CD8-positive, alpha-beta memory T cell (primary cell): Measurements from ENCODE around the gene APEH. TPM values are rescaled to one million over a fixed set of nuclear protein-coding genes. Genes with fewer than 3 reads are reported as not detected.
A peak's percentile ranks its signal among the peaks of the same experiment; 100 is the strongest.

Source experiments
- CTCF ChIA-PET: fragments of 350-600 bp; sonication (Branson Sonifier 250); formaldehyde crosslinking; loops from one replicate; lab custom pipeline; 2021; ENCODE audit warnings: antibody characterized with exemption; lab: Charles Lee
- POLR2A ChIA-PET: fragments of 350-600 bp; sonication (Branson Sonifier 250); formaldehyde crosslinking; loops from one replicate; lab custom pipeline; 2021; ENCODE audit warnings: antibody characterized with exemption; lab: Charles Lee
- DNase-seq, 5 donors: peaks; one replicate each; pipeline versions ENCODE4 v3.0.0 to v3.0.0-alpha.2; 2020 to 2022; ENCODE audit warnings: mixed read lengths in 1 of 5
- H3K27ac ChIP-seq: one replicate; pipeline ENCODE4 v1.7.0; 2013; ENCODE audit warnings: low read depth, mild to moderate bottlenecking, low read length, moderate library complexity
- H3K27me3 ChIP-seq: 2 replicates; pipeline ENCODE4 v1.7.0; 2013; ENCODE audit warnings: low read length, mild to moderate bottlenecking; ENCODE audit not compliant: insufficient read depth, poor library complexity, severe bottlenecking
- H3K36me3 ChIP-seq: 2 replicates; pipeline ENCODE4 v1.7.0; 2013; ENCODE audit warnings: mild to moderate bottlenecking, low read length, moderate library complexity; ENCODE audit not compliant: insufficient read depth
- H3K4me1 ChIP-seq: 2 replicates; pipeline ENCODE4 v1.7.0; 2013; ENCODE audit warnings: mild to moderate bottlenecking, low read length, moderate library complexity; ENCODE audit not compliant: insufficient read depth
- H3K4me3 ChIP-seq: 2 replicates; pipeline ENCODE4 v1.7.0; 2013; ENCODE audit warnings: mild to moderate bottlenecking, low read length
- H3K9me3 ChIP-seq: 2 replicates; pipeline ENCODE4 v1.7.0; 2013; ENCODE audit warnings: mild to moderate bottlenecking, low read length
- H3K27ac Mint-ChIP-seq, 8 donors: one replicate each; pipeline ENCODE4 v1.8.0; 2020 to 2021; ENCODE audit warnings: mixed read lengths in 8 of 8, mild to moderate bottlenecking in 6 of 8, inconsistent platforms in 3 of 8, moderate library complexity in 3 of 8
- H3K27me3 Mint-ChIP-seq, 2 donors: one replicate each; pipeline ENCODE4 v1.8.0; 2020 to 2021; ENCODE audit warnings: mixed read lengths in 2 of 2, mild to moderate bottlenecking in 1 of 2, moderate library complexity in 1 of 2
- H3K36me3 Mint-ChIP-seq, 3 donors: one replicate each; pipeline ENCODE4 v1.8.0; 2020 to 2021; ENCODE audit warnings: mixed read lengths in 3 of 3, inconsistent platforms in 1 of 3, mild to moderate bottlenecking in 1 of 3
- H3K4me1 Mint-ChIP-seq, 3 donors: one replicate each; pipeline ENCODE4 v1.8.0; 2020 to 2021; ENCODE audit warnings: mixed read lengths in 3 of 3, inconsistent platforms in 1 of 3, mild to moderate bottlenecking in 1 of 3
- H3K4me3 Mint-ChIP-seq, 7 donors: one replicate each; pipeline ENCODE4 v1.8.0; 2020 to 2021; ENCODE audit warnings: mixed read lengths in 7 of 7, mild to moderate bottlenecking in 6 of 7, moderate library complexity in 4 of 7, inconsistent platforms in 2 of 7
- H3K9me3 Mint-ChIP-seq, 5 donors: one replicate each; pipeline ENCODE4 v1.8.0; 2020 to 2022; ENCODE audit warnings: mixed read lengths in 5 of 5, mild to moderate bottlenecking in 3 of 5, moderate library complexity in 2 of 5, inconsistent platforms in 1 of 5
- polyA plus RNA-seq: library from polyadenylated mRNA; unstranded; fragments of 300-500 nt; fragmentation: Illumina TruSeq; gene quantifications from one replicate; pipeline ENCODE4 v1.2.3, GENCODE V29; 2021
- total RNA-seq, 2 experiments: library from RNA; stranded (reverse); gene quantifications; one replicate each; pipeline ENCODE4 v1.2.3, GENCODE V29; 2021

The APEH gene
- total and polyA plus RNA-seq, 3 experiments from 2014 or later, result 119 to 194 (median 190) TPM

GRCh38 chr3:49717211-49717958, 43.2 kb downstream of the APEH start:
- Mint-ChIP-seq H3K27ac (no peak overlapping the region), H3K27me3 (no peaks in the 10 kb centered on the region), H3K4me3 (peak overlapping the region in 6 of 7 donors; percentile 28 to 52 (median 36)), H3K9me3 (no peaks in the 10 kb centered on the region), H3K4me1 (peaks cover 23 to 46% (median 25%) of the 10 kb centered on the region in 3 donors), H3K36me3 (peaks cover 0 to 25% (median 0%) of the 10 kb centered on the region in 3 donors)
- no peaks in the 10 kb centered on the region for H3K36me3 ChIP-seq
- H3K4me3 ChIP-seq, result no peak overlapping the region
- H3K27me3 ChIP-seq, result no peaks in the 10 kb centered on the region
- no peak for DNase-seq
- H3K4me1 ChIP-seq, result peaks cover 2% of the 10 kb centered on the region
- no peaks in the 10 kb centered on the region for H3K9me3 ChIP-seq
- H3K27ac ChIP-seq, result no peak overlapping the region
- ChIA-PET CTCF (interaction anchor here (1.0 to 1.8 kb wide), 3 partner anchors 9 to 14 kb away, joined by 3 to 5 read pairs (median 4); no protein-coding TSS in a partner anchor), POLR2A (interaction anchor here (0.8 kb wide), 1 partner anchor 86 kb away, joined by 3 read pairs; the partner anchor contains the start of gene INKA1)

GRCh38 chr3:49717959-49718857, 44.1 kb downstream of the APEH start:
- peak overlapping the region; percentile 91 to 96 (median 91) for H3K4me3 Mint-ChIP-seq
- Histone ChIP-seq H3K4me1 (peaks cover 11% of the 10 kb centered on the region), H3K9me3 (no peaks in the 10 kb centered on the region), H3K4me3 (peak overlapping the region; percentile 76), H3K27me3 (no peaks in the 10 kb centered on the region), H3K36me3 (no peaks in the 10 kb centered on the region), H3K27ac (no peak overlapping the region)
- CTCF ChIA-PET, result interaction anchor here (0.7 to 2.7 kb wide), 11 partner anchors 10 to 178 kb away, joined by 3 to 14 read pairs (median 4); partner anchors contain the start of gene INKA1
- H3K9me3 Mint-ChIP-seq, result no peaks in the 10 kb centered on the region
- H3K27me3 Mint-ChIP-seq, result peaks cover 0 to under 1% of the 10 kb centered on the region in 2 donors
- peaks cover 0 to 31% (median 0%) of the 10 kb centered on the region in 3 donors for H3K36me3 Mint-ChIP-seq
- H3K4me1 Mint-ChIP-seq, result peaks cover 26 to 46% (median 32%) of the 10 kb centered on the region in 3 donors
- H3K27ac Mint-ChIP-seq, result peak overlapping the region in 7 of 8 donors; percentile 35 to 97 (median 92)
- no peak for DNase-seq
- POLR2A ChIA-PET, result interaction anchor here (0.5 to 1.0 kb wide), 3 partner anchors 8 to 85 kb away, joined by 3 read pairs; partner anchors contain the start of genes INKA1 and IP6K1

- Mint-ChIP-seq H3K27me3 (peaks cover 0 to 2% of the 10 kb centered on the region in 2 donors), H3K4me1 (peaks cover 28 to 47% (median 33%) of the 10 kb centered on the region in 3 donors), H3K36me3 (peaks cover 0 to 36% (median 0%) of the 10 kb centered on the region in 3 donors), H3K4me3 (peak overlapping the region; percentile 91 to 96 (median 91)), H3K9me3 (no peaks in the 10 kb centered on the region), H3K27ac (peak overlapping the region; percentile 86 to 97 (median 92))
- ChIA-PET POLR2A (interaction anchor here (0.5 to 1.0 kb wide), 4 partner anchors 9 to 179 kb away, joined by 3 to 4 read pairs (median 3); partner anchors contain the start of genes INKA1 and IP6K1), CTCF (interaction anchor here (0.7 to 2.7 kb wide), 11 partner anchors 10 to 179 kb away, joined by 3 to 14 read pairs (median 3); partner anchors contain the start of gene INKA1)
- Histone ChIP-seq H3K27me3 (no peaks in the 10 kb centered on the region), H3K27ac (no peak overlapping the region), H3K36me3 (no peaks in the 10 kb centered on the region), H3K4me3 (peak overlapping the region; percentile 76), H3K4me1 (peaks cover 13% of the 10 kb centered on the region), H3K9me3 (no peaks in the 10 kb centered on the region)
- DNase-seq, result no peak
Measured at GRCh38 chr3:49718858-49719213, 44.7 kb downstream of the APEH start.

GRCh38 chr3:49719214-49719884, 45.2 kb downstream of the APEH start, which contains the start of gene AMIGO3:
TSS of gene AMIGO3 (minus strand) at chr3:49719684. CDS start at chr3:49719465, 219 bp downstream.
- Mint-ChIP-seq H3K27ac (peak within 1 kb of the TSS; percentile 86 to 97 (median 92)), H3K4me3 (peak within 1 kb of the TSS; percentile 91 to 96 (median 91)), H3K27me3 (peaks cover 0 to 2% of the 10 kb centered on the region in 2 donors), H3K36me3 (peaks cover 0 to 38% (median 0%) of the 10 kb centered on the region in 3 donors), H3K9me3 (no peaks in the 10 kb centered on the region), H3K4me1 (peaks cover 28 to 47% (median 36%) of the 10 kb centered on the region in 3 donors)
- CTCF ChIA-PET, result interaction anchor here (0.6 to 2.7 kb wide), 12 partner anchors 9 to 223 kb away, joined by 3 to 14 read pairs (median 3); partner anchors contain the start of gene INKA1
- Histone ChIP-seq H3K36me3 (no peaks in the 10 kb centered on the region), H3K9me3 (no peaks in the 10 kb centered on the region), H3K27ac (peak within 1 kb of the TSS; percentile 76), H3K4me1 (peaks cover 15% of the 10 kb centered on the region), H3K27me3 (no peaks in the 10 kb centered on the region), H3K4me3 (peak within 1 kb of the TSS; percentile 76)
- peak; percentile 86 to 93 (median 92) for DNase-seq
- POLR2A ChIA-PET, result interaction anchor here (1.0 kb wide), 3 partner anchors 67 to 179 kb away, joined by 3 to 4 read pairs (median 3); partner anchors contain the start of genes INKA1 and IP6K1

- Histone ChIP-seq H3K4me1 (peaks cover 21% of the 10 kb centered on the region), H3K27me3 (no peaks in the 10 kb centered on the region), H3K36me3 (no peaks in the 10 kb centered on the region), H3K4me3 (no peak overlapping the region), H3K27ac (no peak overlapping the region), H3K9me3 (no peaks in the 10 kb centered on the region)
- Mint-ChIP-seq H3K27ac (peak overlapping the region in 7 of 8 donors; percentile 37 to 93 (median 75)), H3K4me3 (peak overlapping the region; percentile 28 to 91 (median 48)), H3K36me3 (peaks cover 0 to 39% (median 0%) of the 10 kb centered on the region in 3 donors), H3K9me3 (no peaks in the 10 kb centered on the region), H3K4me1 (peaks cover 30 to 52% (median 41%) of the 10 kb centered on the region in 3 donors), H3K27me3 (peaks cover 0 to 2% of the 10 kb centered on the region in 2 donors)
- DNase-seq, result no peak
- CTCF ChIA-PET, result interaction anchor here (2.0 kb wide), 1 partner anchor 81 kb away, joined by 8 read pairs; no protein-coding TSS in a partner anchor
- POLR2A ChIA-PET, result interaction anchor here (1.1 kb wide), 1 partner anchor 82 kb away, joined by 4 read pairs; the partner anchor contains the start of gene INKA1
Measured at GRCh38 chr3:49720855-49721595, 46.9 kb downstream of the APEH start.

GRCh38 chr3:49721596-49721895, 47.4 kb downstream of the APEH start:
- ChIA-PET CTCF (interaction anchor here (2.0 kb wide), 1 partner anchor 81 kb away, joined by 8 read pairs; no protein-coding TSS in a partner anchor), POLR2A (no interaction called here)
- Histone ChIP-seq H3K4me3 (no peak overlapping the region), H3K9me3 (no peaks in the 10 kb centered on the region), H3K36me3 (no peaks in the 10 kb centered on the region), H3K4me1 (peaks cover 21% of the 10 kb centered on the region), H3K27ac (no peak overlapping the region), H3K27me3 (no peaks in the 10 kb centered on the region)
- Mint-ChIP-seq H3K36me3 (peaks cover 0 to 42% (median 0%) of the 10 kb centered on the region in 3 donors), H3K4me3 (peak overlapping the region in 4 of 7 donors; percentile 23 to 91 (median 47)), H3K27ac (peak overlapping the region in 7 of 8 donors; percentile 3 to 93 (median 45)), H3K27me3 (peaks cover 0 to 2% of the 10 kb centered on the region in 2 donors), H3K9me3 (no peaks in the 10 kb centered on the region), H3K4me1 (peaks cover 30 to 52% (median 41%) of the 10 kb centered on the region in 3 donors)
- no peak for DNase-seq
